HG02678 (cell line): ENCODE data around the gene PLBD1.

Source experiments
- ATAC-seq: cut with Tn5 transposase; IDR thresholded peaks from one replicate; pipeline ENCODE4 v1.9.1; 2021; ENCODE audit warnings: mild to moderate bottlenecking, moderate library complexity; ENCODE audit not compliant: unreplicated experiment

PLBD1 gene

GRCh38 chr12:14510574-14510973, 57.1 kb downstream of the PLBD1 start:
- ATAC-seq, result no peak

GRCh38 chr12:14505626-14506596, 61.8 kb downstream of the PLBD1 start:
- ATAC-seq, result no peak

- no peak for ATAC-seq
Measured at GRCh38 chr12:14495326-14495725, 72.4 kb downstream of the PLBD1 start.

- ATAC-seq, result no peak
Measured at GRCh38 chr12:14482886-14483285, 84.8 kb downstream of the PLBD1 start.

- ATAC-seq, result no peak
Measured at GRCh38 chr12:14482361-14482760, 85.3 kb downstream of the PLBD1 start.

GRCh38 chr12:14481201-14481600, 86.5 kb downstream of the PLBD1 start:
- ATAC-seq, result no peak

- no peak for ATAC-seq
Measured at GRCh38 chr12:14479004-14479403, 88.7 kb downstream of the PLBD1 start.

GRCh38 chr12:14473707-14474287, 93.9 kb downstream of the PLBD1 start:
- no peak for ATAC-seq

GRCh38 chr12:14471497-14471896, 96.2 kb downstream of the PLBD1 start:
- no peak for ATAC-seq

- no peak for ATAC-seq
Measured at GRCh38 chr12:14460212-14460841, 107.4 kb downstream of the PLBD1 start.

GRCh38 chr12:14454098-14454907, 113.4 kb downstream of the PLBD1 start:
- ATAC-seq, result peak; percentile 54
